Right renal pelvis (tissue), 4 donors: ENCODE measurements around the gene HES5. TPM values are rescaled to one million over a fixed set of nuclear protein-coding genes. Genes with fewer than 3 reads are reported as not detected.

ENCODE experiments used
- DNase-seq, 4 donors: peaks; one replicate each; pipeline ENCODE4 v3.0.0-alpha.2; 2013; ENCODE audit warnings: low read depth in 4 of 4, low spot score in 3 of 4, missing footprints in 1 of 4
- polyA plus RNA-seq, 4 donors: library from polyadenylated mRNA; unstranded; fragments of 120-200 nt; gene quantifications; one replicate each; pipeline ENCODE4 v1.2.1, GENCODE V29; 2013; ENCODE audit not compliant: insufficient read length in 4 of 4

HES5 gene
- polyA plus RNA-seq, 4 donors: 0.32 to 0.56 (median 0.49) TPM

DNA sequence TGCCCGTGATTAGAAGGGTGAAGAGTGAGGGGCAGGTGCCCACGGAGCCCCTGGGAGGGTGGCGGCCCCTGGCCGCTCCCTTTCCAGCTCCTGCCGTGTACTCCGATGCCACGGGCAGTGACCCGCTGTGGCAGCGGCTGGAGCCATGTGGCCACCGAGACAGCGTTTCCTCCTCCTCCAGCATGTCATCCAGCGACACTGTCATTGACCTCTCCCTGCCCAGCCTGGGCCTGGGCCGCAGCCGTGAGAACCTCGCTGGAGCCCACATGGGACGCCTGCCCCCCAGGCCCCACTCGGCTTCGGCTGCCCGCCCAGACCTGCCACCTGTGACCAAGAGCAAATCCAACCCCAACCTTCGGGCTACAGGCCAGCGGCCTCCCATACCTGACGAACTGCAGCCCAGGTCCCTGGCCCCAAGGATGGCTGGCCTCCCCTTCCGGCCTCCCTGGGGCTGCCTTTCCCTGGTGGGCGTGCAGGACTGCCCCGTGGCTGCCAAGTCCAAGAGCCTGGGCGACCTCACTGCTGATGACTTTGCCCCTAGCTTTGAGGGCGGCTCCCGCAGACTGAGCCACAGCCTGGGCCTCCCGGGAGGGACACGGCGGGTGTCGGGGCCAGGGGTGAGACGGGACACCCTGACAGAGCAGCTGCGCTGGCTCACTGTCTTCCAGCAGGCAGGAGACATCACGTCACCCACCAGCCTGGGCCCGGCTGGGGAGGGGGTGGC is 25.7 kb downstream of the HES5 start:
- peak in 1 of 4 donors; percentile 20 for DNase-seq

DNA sequence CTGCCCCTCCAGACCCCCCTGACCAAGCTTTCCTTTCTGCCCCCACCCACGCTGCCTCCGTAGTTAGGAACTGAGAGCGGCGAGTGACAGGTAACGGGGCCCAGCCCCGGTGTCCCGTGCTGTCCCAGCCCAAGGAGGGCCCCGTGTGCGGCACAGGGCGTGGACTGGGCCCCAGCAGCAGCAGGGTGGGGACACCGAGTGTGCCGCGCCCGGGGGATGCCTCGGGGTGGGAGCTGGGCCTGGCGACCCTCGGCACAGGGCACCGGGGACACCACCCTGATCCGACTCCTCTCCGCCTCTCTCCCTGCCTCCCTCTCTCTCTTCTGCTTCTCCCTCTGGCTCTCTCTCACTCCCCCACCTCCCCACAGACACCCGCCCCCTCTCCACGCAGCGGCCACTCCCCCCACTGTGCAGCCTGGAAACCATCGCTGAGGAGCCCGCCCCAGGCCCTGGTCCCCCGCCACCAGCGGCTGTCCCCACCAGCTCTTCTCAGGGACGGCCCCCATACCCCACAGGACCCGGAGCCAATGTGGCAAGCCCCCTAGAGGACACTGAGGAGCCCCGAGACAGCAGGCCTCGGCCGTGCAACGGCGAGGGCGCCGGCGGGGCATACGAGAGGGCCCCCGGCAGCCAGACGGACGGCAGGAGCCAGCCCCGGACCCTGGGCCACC is 26.4 kb downstream of the HES5 start:
- no peak for DNase-seq

DNA sequence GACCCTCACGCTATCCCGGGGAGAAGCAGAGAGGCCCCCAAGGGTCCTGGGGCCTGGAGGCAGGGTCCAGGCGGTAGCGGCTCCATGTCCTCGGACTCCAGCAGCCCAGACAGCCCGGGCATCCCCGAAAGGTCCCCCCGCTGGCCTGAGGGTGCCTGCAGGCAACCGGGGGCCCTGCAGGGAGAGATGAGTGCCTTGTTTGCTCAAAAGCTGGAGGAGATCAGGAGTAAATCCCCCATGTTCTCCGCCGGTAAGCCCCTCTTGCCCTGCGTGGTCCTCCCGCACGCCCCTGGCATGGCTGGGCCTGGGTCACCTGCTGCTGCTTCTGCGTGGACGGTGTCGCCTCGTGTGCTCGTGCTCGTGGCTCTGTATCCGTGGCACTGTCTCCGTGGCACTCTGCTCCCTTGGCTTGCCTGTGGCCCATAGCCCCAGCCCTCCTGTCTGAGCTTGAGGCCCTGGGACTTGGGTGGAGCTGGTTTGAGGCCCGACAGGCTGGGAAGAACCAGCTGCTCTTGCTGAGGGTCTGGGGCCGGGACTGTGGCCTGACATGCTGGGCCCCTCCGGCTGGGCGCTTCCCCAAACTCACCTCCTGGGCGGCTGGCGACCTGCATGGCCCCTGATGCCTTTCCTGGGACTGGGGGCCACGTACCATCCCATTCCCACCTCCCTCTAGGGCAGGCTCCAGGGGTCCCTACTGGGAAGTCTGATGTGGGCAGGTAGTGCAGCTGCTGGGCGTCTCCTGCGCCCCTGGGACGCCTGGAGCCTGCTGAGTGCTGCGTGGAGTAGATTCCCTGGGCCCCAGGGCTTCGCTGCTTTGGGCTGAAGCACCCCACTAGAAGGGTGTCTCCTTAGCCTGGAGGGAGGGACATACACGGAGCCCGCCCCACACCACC is 27.2 kb downstream of the HES5 start:
- no peak for DNase-seq

DNA sequence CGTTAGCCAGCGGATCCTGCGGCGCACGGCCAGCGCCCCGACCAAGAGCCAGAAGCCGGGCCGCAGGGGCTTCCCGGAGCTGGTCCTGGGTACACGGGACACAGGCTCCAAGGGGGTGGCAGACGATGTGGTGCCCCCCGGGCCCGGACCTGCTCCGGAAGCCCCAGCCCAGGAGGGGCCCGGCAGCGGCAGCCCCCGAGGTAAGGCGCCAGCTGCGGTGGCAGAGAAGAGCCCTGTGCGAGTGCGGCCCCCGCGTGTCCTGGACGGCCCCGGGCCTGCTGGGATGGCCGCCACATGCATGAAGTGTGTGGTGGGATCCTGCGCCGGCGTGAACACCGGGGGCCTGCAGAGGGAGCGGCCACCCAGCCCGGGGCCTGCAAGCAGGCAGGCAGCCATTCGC is 27.9 kb downstream of the HES5 start:
- DNase-seq: no peak

DNA sequence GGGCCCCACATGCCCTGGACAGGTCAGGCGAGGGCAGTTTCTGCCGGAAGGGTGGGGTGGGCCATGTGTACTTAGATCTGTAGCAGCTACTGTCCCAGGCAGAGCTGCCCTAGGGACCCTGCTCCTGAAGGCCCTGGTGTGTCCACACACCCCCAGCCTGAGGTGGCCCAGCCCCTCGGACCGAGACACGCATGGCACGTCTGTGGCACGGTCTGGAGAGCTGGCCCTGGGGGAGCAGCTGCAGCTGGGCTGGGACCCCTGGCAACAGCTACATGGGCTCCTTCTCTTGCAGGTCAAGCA is 28.3 kb downstream of the HES5 start:
- DNase-seq: no peak

DNA sequence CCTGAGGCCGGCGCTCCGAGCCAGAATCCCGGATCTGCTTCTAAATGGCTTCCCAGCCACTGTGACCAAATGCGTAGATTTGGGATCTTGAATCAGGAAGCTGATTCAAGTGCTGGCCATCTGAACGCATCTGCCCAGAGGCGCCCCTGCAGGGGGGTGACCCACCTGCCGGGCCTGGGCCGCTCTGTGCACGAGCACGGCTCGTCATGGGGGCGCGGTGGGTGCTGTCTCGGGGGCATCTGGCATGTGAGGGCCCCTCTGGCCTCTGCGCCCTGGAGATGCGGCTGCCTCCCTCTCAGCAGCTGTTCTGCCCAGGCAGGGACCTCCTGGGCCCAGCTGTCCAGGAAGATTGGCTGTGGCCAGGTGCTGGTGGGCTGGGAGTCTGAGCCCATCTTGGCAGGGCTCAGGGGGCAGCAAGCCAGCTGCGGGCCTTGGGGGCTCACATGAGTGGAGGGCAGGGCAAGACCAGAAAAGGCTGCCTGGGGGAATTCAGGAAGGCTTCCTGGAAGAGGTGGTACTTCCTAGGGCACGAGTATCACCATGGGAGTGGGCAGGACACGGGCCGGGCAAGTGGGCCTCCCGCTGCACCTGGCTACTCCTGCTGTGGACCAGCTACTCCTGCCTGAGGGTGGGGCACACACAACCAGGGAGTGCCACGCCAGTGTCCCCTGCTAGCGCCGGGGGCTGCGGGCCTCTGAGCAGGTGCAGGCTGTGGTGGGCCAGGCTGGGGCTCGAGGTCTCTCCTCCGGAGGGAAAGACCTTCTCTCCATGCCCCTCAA is 28.8 kb downstream of the HES5 start:
- no peak for DNase-seq

- no peak for DNase-seq
Measured at GRCh38 chr1:2499986-2500596, 30.0 kb downstream of the HES5 start.

- DNase-seq: no peak
Measured at GRCh38 chr1:2499260-2499659, 30.8 kb downstream of the HES5 start.

DNA sequence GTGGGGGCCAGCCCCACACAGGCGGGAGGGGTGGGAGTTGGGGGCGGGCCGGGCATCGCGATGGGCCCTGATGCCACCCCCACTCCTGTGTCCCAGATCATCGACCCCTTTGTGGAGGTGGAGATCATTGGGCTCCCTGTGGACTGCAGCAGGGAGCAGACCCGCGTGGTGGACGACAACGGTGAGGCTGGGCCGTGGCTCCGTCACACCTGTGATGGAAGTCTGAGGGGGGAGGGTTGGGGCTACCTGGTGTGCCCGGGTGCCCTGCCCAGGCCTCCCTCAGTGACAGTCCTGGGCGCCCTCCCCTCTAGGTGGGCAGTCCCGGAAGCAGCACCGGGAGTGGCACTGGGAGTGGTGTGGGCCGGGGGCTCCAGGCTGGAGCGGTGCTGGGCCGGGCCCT is 31.4 kb downstream of the HES5 start:
- no peak for DNase-seq

- DNase-seq: no peak
Measured at GRCh38 chr1:2497891-2498290, 32.2 kb downstream of the HES5 start.

- DNase-seq: no peak
Measured at GRCh38 chr1:2496746-2497145, 33.3 kb downstream of the HES5 start.

- no peak for DNase-seq
Measured at GRCh38 chr1:2496087-2496622, 33.9 kb downstream of the HES5 start.

- no peak for DNase-seq
Measured at GRCh38 chr1:2495546-2495945, 34.5 kb downstream of the HES5 start.

- no peak for DNase-seq
Measured at GRCh38 chr1:2495026-2495425, 35.0 kb downstream of the HES5 start.

GRCh38 chr1:2494323-2494693 is 35.8 kb downstream of the HES5 start:
- DNase-seq: no peak

- DNase-seq: no peak
Measured at GRCh38 chr1:2493691-2494322, 36.3 kb downstream of the HES5 start.

DNA sequence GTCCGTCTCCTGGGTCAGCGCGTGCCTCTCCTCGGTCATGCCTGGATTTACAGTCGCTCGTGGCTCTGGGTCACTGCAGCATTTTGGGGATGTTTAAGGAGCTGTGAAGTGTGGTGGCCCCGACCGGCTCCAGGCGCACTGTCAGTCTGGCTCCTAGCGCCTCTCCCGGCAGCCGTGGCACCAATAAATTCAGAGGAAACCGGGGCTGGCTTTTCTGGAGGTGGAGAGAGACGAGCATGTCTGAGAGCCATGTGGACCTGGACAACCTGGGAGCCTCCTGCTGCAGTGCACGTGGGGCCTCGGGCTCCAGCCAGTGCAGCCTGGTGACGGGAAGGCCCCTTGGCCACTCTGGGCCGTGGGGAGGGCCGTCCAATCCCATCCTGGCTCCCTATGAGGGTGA is 36.8 kb downstream of the HES5 start:
- no peak for DNase-seq

DNA sequence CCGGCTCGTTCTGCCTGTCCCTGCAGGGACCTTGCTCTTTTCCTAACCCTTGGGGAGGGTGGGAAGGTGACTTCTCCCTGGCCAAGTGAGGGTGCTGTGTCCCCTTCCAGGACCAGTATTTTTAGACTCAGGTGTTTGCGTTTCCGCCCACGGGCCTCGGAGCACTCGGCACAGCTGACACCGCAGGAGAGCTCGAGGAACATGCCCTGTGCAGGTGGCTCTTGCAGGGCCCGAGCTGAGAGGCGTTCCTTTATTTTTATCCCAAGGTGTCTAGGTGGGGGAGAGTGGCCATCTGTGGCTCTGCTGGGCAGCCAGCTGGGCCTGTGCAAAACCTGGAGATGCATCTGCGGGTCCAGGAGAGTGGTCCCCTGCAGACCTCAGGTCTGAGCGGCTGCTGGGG is 38.0 kb downstream of the HES5 start:
- no peak for DNase-seq

GRCh38 chr1:2489615-2490014 is 40.4 kb downstream of the HES5 start:
- no peak for DNase-seq

GRCh38 chr1:2488688-2489087 is 41.4 kb downstream of the HES5 start:
- DNase-seq: no peak
